GM12891 (cell line): ENCODE results near the gene RASA4B.

Experiments used
- PAX5 ChIP-seq: IDR thresholded peaks from 2 replicates; pipeline ENCODE4 v1.6.1; 2011; ENCODE audit warnings: low read length, moderate library complexity, mild to moderate bottlenecking; ENCODE audit not compliant: insufficient read depth, severe bottlenecking
- POLR2A ChIP-seq: IDR thresholded peaks from 2 replicates; pipeline ENCODE4 v1.6.1; 2011; ENCODE audit warnings: low read depth, low read length, control low read depth
- POLR2AphosphoS5 ChIP-seq: IDR thresholded peaks from 2 replicates; pipeline ENCODE4 v1.6.1; 2011; ENCODE audit warnings: low read depth, low read length, control low read depth
- POU2F2 ChIP-seq: IDR thresholded peaks from 2 replicates; pipeline ENCODE4 v1.6.1; 2011; ENCODE audit warnings: low read depth, mild to moderate bottlenecking, control low read depth, low read length, moderate library complexity
- SPI1 ChIP-seq: IDR thresholded peaks from 2 replicates; pipeline ENCODE4 v1.6.1; 2011; ENCODE audit warnings: low read depth, low read length, control low read depth
- TAF1 ChIP-seq: IDR thresholded peaks from 2 replicates; pipeline ENCODE4 v1.6.1; 2011; ENCODE audit warnings: low read depth, low read length, control low read depth

GRCh38 chr7:102457352-102457924 is 60.1 kb downstream of the RASA4B start:
- TF ChIP-seq POLR2A, result no peak
- TF ChIP-seq POLR2AphosphoS5, result no peak
- no peak for TF ChIP-seq TAF1
- no peak for TF ChIP-seq SPI1
- no peak for TF ChIP-seq POU2F2
- no peak for TF ChIP-seq PAX5
